HG03354 (cell line): ENCODE data around the gene GPR62.

Experiments used
- ATAC-seq: cut with Tn5 transposase; IDR thresholded peaks from one replicate; pipeline ENCODE4 v1.9.1; 2021; ENCODE audit warnings: mild to moderate bottlenecking; ENCODE audit not compliant: unreplicated experiment, poor library complexity, severe bottlenecking

The GPR62 gene

GRCh38 chr3:51953445-51953844 lies 1.7 kb upstream of the GPR62 start:
- ATAC-seq = no peak

- ATAC-seq = no peak
Observed at GRCh38 chr3:51954105-51954504, 1.1 kb upstream of the GPR62 start.

DNA sequence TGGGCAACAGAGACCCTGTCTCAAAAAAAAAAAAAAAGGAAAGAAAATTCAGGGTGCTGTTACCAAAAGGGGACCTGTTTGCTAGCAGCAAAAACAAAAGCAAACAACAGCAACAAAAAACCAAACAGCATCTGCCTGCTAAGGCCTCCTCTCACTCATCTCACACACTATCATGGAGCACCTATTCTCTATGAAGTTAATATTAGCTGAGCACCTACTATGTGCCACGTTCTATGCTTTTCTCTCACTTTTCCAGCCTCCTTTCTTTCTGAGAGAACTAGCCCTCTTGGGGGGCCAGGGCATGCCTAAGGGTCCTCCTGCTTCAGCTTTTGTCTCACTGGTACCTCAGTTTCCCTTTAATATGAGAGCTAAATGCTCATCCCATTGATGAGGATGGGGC lies 468 bp upstream of the GPR62 start:
- ATAC-seq = no peak

DNA sequence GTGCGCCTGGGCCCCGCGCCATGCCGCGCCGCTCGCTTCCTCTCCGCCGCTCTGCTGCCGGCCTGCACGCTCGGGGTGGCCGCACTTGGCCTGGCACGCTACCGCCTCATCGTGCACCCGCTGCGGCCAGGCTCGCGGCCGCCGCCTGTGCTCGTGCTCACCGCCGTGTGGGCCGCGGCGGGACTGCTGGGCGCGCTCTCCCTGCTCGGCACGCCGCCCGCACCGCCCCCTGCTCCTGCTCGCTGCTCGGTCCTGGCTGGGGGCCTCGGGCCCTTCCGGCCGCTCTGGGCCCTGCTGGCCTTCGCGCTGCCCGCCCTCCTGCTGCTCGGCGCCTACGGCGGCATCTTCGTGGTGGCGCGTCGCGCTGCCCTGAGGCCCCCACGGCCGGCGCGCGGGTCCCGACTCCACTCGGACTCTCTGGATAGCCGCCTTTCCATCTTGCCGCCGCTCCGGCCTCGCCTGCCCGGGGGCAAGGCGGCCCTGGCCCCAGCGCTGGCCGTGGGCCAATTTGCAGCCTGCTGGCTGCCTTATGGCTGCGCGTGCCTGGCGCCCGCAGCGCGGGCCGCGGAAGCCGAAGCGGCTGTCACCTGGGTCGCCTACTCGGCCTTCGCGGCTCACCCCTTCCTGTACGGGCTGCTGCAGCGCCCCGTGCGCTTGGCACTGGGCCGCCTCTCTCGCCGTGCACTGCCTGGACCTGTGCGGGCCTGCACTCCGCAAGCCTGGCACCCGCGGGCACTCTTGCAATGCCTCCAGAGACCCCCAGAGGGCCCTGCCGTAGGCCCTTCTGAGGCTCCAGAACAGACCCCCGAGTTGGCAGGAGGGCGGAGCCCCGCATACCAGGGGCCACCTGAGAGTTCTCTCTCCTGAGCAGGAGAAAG lies 951 bp downstream of the GPR62 start:
- ATAC-seq = no peak

GRCh38 chr3:51957520-51958205 lies 2.5 kb downstream of the GPR62 start:
- no peak for ATAC-seq

GRCh38 chr3:51958603-51959521 lies 3.7 kb downstream of the GPR62 start:
- no peak for ATAC-seq

GRCh38 chr3:51959651-51960050 lies 4.5 kb downstream of the GPR62 start:
- no peak for ATAC-seq

GRCh38 chr3:51960386-51960785 lies 5.2 kb downstream of the GPR62 start:
- no peak for ATAC-seq

GRCh38 chr3:51961011-51961410 lies 5.8 kb downstream of the GPR62 start:
- ATAC-seq = no peak

DNA sequence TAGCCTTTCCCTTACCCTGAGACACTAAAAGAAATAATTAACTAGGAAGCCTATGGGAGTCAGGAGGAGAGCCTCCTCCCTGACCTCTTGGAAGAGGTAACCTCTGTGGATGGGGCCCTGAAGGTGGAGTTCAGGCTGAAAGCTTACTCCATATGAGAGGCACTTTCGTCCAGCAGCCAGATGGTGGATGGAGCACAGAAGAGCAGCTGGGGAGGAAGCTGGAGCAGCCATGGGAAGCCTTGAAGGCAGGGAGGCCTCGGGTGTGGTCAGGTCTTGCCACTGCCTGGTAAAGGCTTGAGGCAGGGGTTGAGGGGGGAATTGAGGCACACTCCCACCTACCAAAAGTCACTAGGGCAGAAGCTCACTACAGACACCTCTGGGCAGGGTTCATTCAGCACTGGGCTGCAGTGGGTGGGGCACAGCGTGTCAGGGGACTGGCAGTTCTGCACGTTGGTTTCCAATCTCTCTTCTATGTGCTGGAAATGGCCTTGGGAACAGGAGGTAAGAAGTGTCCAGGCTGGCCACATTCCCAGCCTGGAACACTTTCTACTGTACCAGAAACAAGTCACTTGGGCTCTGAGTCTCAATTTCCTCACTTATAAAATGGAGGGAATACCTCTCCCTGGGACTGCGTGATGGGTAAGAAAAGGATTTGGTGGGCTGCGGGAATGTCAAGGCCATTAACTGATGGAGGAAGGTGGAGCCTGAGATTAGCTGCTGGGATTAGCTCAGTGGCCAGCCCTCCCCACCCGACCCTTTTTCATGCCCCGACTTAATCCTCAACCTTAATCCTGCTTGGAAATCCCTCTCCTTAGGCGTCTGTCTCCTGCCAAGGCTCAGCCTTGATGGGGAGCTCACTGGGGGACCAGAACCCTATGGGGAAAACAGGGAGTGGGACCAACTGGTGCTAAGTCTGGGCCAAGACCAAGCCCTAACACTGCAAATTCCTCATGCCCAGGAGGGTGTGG lies 6.7 kb downstream of the GPR62 start:
- no peak for ATAC-seq

DNA sequence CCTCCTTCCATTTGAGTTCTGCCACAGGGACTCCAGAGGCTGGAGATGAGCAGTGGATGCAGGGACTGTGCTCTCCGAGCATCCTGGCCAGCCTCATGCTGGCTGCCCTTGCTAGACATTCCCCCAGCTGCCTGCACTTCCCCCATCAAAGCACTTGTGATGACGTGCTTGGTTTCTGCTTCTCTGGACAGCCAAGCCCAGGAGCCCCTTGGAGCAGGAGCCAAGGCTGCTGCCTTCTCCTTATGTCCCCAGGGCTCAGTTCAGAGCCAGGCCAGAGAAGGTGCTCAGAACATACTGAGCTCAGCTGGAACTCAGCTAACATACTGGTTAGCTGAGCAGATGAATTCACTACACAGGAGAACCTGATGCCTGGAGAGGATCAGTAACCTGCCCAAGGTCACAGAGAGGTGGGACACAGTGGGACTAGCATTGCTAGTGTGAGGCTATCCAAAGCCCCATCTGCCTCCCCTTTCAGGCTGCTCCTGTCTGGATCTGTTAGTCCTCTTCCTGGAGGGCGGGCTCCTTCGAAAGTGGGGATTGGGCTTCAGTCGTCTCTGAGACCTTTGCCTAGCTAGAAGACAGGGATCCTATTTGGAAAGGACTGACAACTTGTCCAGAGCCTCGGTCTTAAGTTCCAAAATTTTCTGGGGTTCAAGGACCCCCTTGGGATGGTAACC lies 7.8 kb downstream of the GPR62 start:
- no peak for ATAC-seq

DNA sequence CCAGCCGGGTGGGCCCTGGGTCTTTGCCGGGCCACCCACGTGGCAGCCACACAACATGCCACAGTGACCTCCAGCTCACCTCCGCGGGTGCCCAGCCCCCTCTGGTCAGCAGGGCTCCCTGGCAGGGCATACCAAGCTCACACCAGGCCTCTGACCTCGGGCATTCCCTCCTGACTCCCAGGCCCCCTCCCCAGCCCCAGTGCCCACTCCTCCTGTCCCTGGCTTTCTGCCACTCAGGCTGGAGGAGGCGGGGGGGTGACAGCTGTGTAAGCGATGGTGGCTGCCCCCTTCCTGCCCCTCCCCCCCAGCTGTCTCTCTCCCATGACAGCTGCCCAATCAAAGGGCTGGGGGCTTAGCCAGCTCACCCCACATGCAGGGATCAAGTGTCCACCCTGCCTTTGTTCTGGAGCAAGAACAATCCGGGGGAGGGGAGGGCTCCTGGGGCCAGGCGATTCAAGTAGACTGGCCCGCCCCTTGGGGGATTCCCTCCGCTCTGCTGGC lies 8.8 kb downstream of the GPR62 start:
- ATAC-seq = no peak

DNA sequence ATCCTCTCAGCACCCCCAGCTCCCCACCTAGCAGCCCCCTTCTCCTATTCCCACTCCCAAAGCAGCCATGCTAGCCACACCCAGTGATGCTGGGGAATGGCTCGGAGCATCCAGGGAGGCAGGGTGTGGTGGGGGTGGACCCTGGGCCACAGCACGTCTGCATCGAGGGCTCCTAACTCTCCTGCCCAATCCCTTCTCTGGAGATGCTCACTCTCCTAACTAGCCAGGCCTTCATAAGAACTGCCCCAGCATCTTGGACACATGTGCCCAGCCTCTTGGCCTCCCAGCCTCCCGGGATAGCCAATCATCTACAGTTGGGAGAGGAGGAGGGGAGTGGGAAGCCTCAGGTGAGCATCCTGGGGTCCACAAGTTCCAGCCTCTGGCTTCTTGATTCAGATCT lies 9.3 kb downstream of the GPR62 start:
- ATAC-seq = no peak

DNA sequence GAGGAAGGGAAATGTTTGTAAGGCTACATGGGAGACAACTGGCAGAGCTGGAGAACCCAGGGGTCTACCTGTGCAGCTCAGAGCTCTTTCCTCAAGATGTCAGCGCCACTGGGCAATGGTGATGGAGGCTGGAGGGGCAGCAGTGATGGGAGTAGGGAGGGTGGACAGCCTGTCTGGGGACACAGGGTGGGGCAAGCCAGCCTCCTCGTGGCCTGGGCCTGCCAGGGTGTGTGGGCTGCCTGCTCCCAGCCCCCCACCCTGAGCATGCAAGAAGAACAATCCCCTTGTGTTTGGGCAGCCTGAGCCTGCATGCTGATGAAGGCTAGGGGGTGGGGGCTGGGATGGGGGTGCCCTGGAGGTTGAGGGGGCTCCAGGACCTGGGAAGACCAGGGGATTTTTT lies 10.8 kb downstream of the GPR62 start:
- no peak for ATAC-seq

DNA sequence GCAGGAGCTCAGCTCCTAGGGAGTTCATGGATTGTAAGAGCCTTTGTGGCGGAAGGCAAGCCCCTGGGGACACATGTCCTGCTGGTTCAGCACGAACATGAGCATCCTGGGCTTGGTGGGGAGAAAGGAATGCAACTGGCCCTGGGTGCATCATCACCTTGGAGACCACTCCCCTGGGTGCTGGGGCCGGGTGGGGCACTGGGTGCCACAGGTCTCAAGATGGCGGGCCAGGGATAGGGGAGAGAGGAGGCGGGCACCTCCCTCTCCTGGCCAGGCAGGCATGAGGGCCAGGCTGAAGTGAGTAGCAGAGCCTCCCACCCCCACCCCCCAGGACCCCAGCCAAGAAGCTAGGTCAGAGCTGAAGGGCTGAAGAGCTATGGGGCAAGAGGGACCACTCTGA lies 11.3 kb downstream of the GPR62 start:
- ATAC-seq = no peak

DNA sequence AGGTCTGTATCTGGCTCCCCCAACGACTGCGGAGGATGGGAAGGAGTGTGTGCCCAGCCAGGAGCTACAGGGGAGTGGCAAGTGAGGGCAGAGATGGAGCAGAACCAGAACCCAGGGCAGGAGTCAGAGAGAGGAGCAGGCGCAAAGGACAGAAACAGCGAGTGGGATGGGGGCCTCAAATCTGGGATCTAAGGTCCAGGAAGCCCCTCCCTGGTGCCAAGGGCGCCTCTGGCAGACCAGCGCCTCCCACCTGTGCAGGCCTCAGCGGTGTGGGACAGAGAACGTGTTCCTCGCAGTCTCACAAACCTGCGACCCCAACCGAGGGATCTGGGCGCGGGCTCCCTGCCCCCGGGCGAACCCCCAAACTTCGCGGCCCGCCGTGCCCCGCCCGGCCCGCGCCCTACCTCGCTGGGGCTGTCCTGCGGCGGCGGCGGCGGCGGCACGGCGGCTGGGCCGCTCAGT lies 11.8 kb downstream of the GPR62 start:
- peak; percentile 16 for ATAC-seq

DNA sequence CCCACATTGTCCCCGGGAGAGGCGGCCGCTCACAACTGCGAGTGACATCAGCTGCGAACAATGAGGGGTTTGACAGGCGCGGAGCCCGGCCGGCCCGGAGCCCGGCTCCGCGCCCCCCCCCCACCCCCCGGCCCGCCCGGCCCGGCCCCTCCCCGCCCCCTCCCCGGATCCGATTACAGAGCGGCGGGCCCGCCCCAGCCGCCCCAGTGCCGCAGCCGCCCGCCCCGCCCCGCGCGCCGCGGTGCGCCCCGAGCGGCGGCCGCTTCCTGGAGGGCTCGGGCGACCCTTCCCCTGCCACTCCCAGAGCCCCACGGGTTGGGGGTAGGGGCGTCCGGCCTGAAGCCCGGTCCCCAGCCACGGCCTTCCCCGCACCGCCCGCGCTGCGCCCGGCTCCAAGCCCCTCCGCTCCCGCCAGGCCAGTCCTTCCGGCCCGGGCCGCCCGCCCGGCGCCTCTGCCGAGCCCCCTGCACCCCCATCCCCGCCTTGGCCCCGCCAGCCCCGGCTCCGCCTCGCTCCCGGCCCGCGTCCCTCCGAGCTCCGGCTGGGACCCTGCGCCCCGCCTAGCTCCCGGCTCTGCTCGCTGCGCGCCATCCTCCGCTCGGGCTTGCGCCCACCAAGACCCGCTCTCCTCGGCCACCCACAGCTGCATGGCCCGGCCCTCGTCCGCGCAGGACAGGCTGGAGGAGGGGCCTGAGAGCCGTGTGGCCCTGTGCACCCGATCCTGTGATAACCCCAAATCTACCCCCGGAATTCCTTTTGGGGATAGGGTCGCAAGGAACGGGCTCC lies 12.4 kb downstream of the GPR62 start, which contains the start of gene PCBP4:
Gene PCBP4, minus strand, starts transcription at position 71 of the 786 bp plus-strand sequence. CDS start 6,214 bp downstream, outside the sequence.
- peak; percentile 59 for ATAC-seq
